SK-N-SH (cell line): ENCODE results near the gene DPEP3. TPM values are rescaled to one million over a fixed set of nuclear protein-coding genes. Genes with fewer than 3 reads are reported as not detected.

Experiments
- CTCF ChIA-PET: fragments of 300-600, 350-600 bp; formaldehyde crosslinking; extraction: SDS; loops from one replicate; lab custom pipeline; 2021; lab: Yijun Ruan, JAX
- POLR2A ChIA-PET: fragments of 350-600 bp; sonication (Branson Sonifier 250); formaldehyde crosslinking; extraction: SDS; loops from one replicate; lab custom pipeline; 2020; ENCODE audit warnings: antibody characterized with exemption, inconsistent platforms; lab: Yijun Ruan, JAX
- DNase-seq: peaks from one replicate; pipeline ENCODE4 v3.0.0; 2012
- H2AFZ ChIP-seq: fragments of 200-600 bp; sonication (generic); 2 replicates; pipeline ENCODE4 v1.8.1; 2016; ENCODE audit warnings: antibody characterized with exemption, mild to moderate bottlenecking, low read depth
- H3F3A ChIP-seq: fragments of 200-600 bp; sonication (generic); replicated peaks from 2 replicates; pipeline ENCODE3; 2016; ENCODE audit warnings: antibody characterized with exemption, mild to moderate bottlenecking; ENCODE audit not compliant: insufficient read depth
- H3K27ac ChIP-seq, 2 experiments: fragments of 200-500 bp in 1 of 2; fragments of 200-600 bp in 1 of 2; sonication (Bioruptor generic) in 1 of 2; sonication (generic), shearing (Covaris generic) in 1 of 2; 2 replicates each; pipeline versions ENCODE4 v1.5.1 to v1.6.1; 2014 to 2016; ENCODE audit warnings: low read depth in 2 of 2, inconsistent platforms in 1 of 2, low read length in 1 of 2, mild to moderate bottlenecking in 1 of 2, mixed read lengths in 1 of 2
- H3K27me3 ChIP-seq: fragments of 200-600 bp; sonication (generic), shearing (Covaris generic); 2 replicates; pipeline ENCODE4 v1.6.1; 2016; ENCODE audit warnings: mixed run types; ENCODE audit not compliant: insufficient read depth
- H3K36me3 ChIP-seq, 2 experiments: fragments of 200-500 bp in 1 of 2; fragments of 200-600 bp in 1 of 2; sonication (Bioruptor generic) in 1 of 2; sonication (generic) in 1 of 2; replicated peaks in 1 of 2; 2 replicates each; pipeline versions ENCODE3 to v1.5.1; 2014 to 2016; ENCODE audit warnings: low read length in 1 of 2, mild to moderate bottlenecking in 1 of 2; ENCODE audit not compliant: insufficient read depth in 2 of 2, control insufficient read depth in 1 of 2
- H3K4me1 ChIP-seq, 2 experiments: fragments of 200-500 bp in 1 of 2; fragments of 200-600 bp in 1 of 2; sonication (Bioruptor generic) in 1 of 2; sonication (generic), shearing (Covaris generic) in 1 of 2; 2 replicates each; pipeline versions ENCODE4 v1.5.1 to v1.6.1; 2014 to 2016; ENCODE audit warnings: low read depth in 1 of 2, low read length in 1 of 2, mixed run types in 1 of 2; ENCODE audit not compliant: insufficient read depth in 2 of 2, control insufficient read depth in 1 of 2
- H3K4me2 ChIP-seq: fragments of 200-600 bp; sonication (generic), shearing (Covaris generic); 2 replicates; pipeline ENCODE4 v1.6.1; 2017; ENCODE audit warnings: mixed run types
- H3K4me3 ChIP-seq, 2 experiments: fragments of 200-500 bp in 1 of 2; fragments of 200-600 bp in 1 of 2; sonication (Bioruptor generic) in 1 of 2; sonication (generic), shearing (Covaris generic) in 1 of 2; 2 replicates each; pipeline versions ENCODE4 v1.5.1 to v1.8.1; 2014 to 2016; ENCODE audit warnings: low read depth in 2 of 2, inconsistent platforms in 1 of 2, low read length in 1 of 2, mild to moderate bottlenecking in 1 of 2, mixed read lengths in 1 of 2, moderate library complexity in 1 of 2
- H3K79me2 ChIP-seq: fragments of 200-600 bp; sonication (generic); 2 replicates; pipeline ENCODE4 v1.8.1; 2017; ENCODE audit warnings: mild to moderate bottlenecking; ENCODE audit not compliant: insufficient read depth
- H3K9ac ChIP-seq: fragments of 200-600 bp; sonication (generic); 2 replicates; pipeline ENCODE4 v1.6.1; 2017; ENCODE audit warnings: mixed run types
- H3K9me2 ChIP-seq: fragments of 200-600 bp; sonication (generic); 2 replicates; pipeline ENCODE4 v1.6.1; 2017; ENCODE audit warnings: mixed run types
- H3K9me3 ChIP-seq: fragments of 200-600 bp; sonication (generic); 2 replicates; pipeline ENCODE4 v1.6.1; 2017; ENCODE audit warnings: mixed run types, mild to moderate bottlenecking, moderate library complexity
- H4K20me1 ChIP-seq: fragments of 200-600 bp; sonication (generic); 2 replicates; pipeline ENCODE4 v1.6.1; 2017; ENCODE audit warnings: mild to moderate bottlenecking, mixed run types; ENCODE audit not compliant: insufficient read depth
- CTCF ChIP-seq: fragments of 200-600 bp; sonication (generic); IDR thresholded peaks from 2 replicates; pipeline ENCODE4 v1.6.1; 2017; ENCODE audit warnings: antibody characterized with exemption, mild to moderate bottlenecking, moderate library complexity
- EP300 ChIP-seq, 2 experiments: IDR thresholded peaks; 2 replicates each; pipeline versions ENCODE4 v1.4.0 to v1.6.1; 2012; ENCODE audit warnings: borderline replicate concordance in 1 of 2, low read depth in 1 of 2, low read length in 1 of 2
- EZH2phosphoT487 ChIP-seq: fragments of 200-600 bp; sonication (generic); IDR thresholded peaks from 2 replicates; pipeline ENCODE4 v1.6.1; 2017; ENCODE audit warnings: low read depth, mixed run types, mild to moderate bottlenecking, antibody characterized with exemption, moderate library complexity, borderline replicate concordance
- FOSL2 ChIP-seq: IDR thresholded peaks from 2 replicates; pipeline ENCODE4 v1.4.0; 2012; ENCODE audit warnings: low read depth, mild to moderate bottlenecking, moderate library complexity, borderline replicate concordance
- FOXJ3 ChIP-seq: sonication (generic); formaldehyde crosslinking; IDR thresholded peaks from 2 replicates; pipeline ENCODE4 v1.5.1; 2020; ENCODE audit warnings: mild to moderate bottlenecking, missing genetic modification reagents
- IRF3 ChIP-seq: fragments of 150-350 bp; IDR thresholded peaks from 2 replicates; pipeline ENCODE4 v1.6.1; 2016; ENCODE audit warnings: mild to moderate bottlenecking, low read depth, low read length
- JUND ChIP-seq: IDR thresholded peaks from 2 replicates; pipeline ENCODE4 v1.4.0; 2012
- MAX ChIP-seq: IDR thresholded peaks from 2 replicates; pipeline ENCODE4 v1.4.0; 2012; ENCODE audit warnings: low read depth
- MXI1 ChIP-seq: IDR thresholded peaks from 2 replicates; pipeline ENCODE4 v1.6.1; 2012; ENCODE audit warnings: mild to moderate bottlenecking, low read depth, low read length, improper control_type of control experiment
- NFIC ChIP-seq: IDR thresholded peaks from 2 replicates; pipeline ENCODE4 v1.4.0; 2012; ENCODE audit warnings: borderline replicate concordance
- PBX3 ChIP-seq: IDR thresholded peaks from 2 replicates; pipeline ENCODE4; 2012
- SIN3A ChIP-seq: IDR thresholded peaks from 2 replicates; pipeline ENCODE4 v1.6.1; 2012; ENCODE audit warnings: low read depth, mild to moderate bottlenecking, low read length, moderate library complexity, borderline replicate concordance
- TAF1 ChIP-seq: IDR thresholded peaks from 2 replicates; pipeline ENCODE4 v1.6.1; 2012; ENCODE audit warnings: low read depth, mild to moderate bottlenecking, low read length, moderate library complexity, borderline replicate concordance
- TEAD4 ChIP-seq: IDR thresholded peaks from 2 replicates; pipeline ENCODE4 v1.4.0; 2012; ENCODE audit warnings: mild to moderate bottlenecking, borderline replicate concordance; ENCODE audit not compliant: insufficient read depth
- USF2 ChIP-seq: fragments of 150-350 bp; IDR thresholded peaks from 2 replicates; pipeline ENCODE4 v1.6.1; 2017; ENCODE audit warnings: antibody characterized with exemption, low read length, low read depth, borderline replicate concordance
- ZBTB33 ChIP-seq: IDR thresholded peaks from 2 replicates; pipeline ENCODE4 v1.4.0; 2012; ENCODE audit warnings: low read depth, borderline replicate concordance
- WGBS: methylation state at CpG from one replicate; pipeline ENCODE4 v1.1.6; 2017; ENCODE audit warnings: low lambda C conversion rate; 5-methylcytosine and 5-hydroxymethylcytosine counted together
- polyA plus RNA-seq, 3 experiments: library from polyadenylated mRNA; depleted of rRNA; stranded (reverse); fragments of >200 nt; gene quantifications; 2 replicates each; pipeline ENCODE4 v1.2.3, GENCODE V29; 2012

The DPEP3 gene
- polyA plus RNA-seq, 1 of the 3 experiments (the other 2 are of a cell fraction) = not detected

- H3K4me1 ChIP-seq = peaks cover 0 to 12% of the 10 kb centered on the region in 2 experiments; a peak in 1 of 4 replicates
- TF ChIP-seq TEAD4 = no peak
- no peak for TF ChIP-seq SIN3A
- TF ChIP-seq FOXJ3 (CRISPR knock-in tag) = no peak
- TF ChIP-seq TAF1 = no peak
- TF ChIP-seq EZH2phosphoT487 = no peak
- no peak for TF ChIP-seq USF2
- TF ChIP-seq FOSL2 = no peak
- no peak for TF ChIP-seq EP300 (IDR thresholded peaks at IDR 0.05; ENCODE audit: borderline replicate concordance in 1 of 2, low read depth in 1 of 2, low read length in 1 of 2)
- TF ChIP-seq NFIC = no peak
- no peak for TF ChIP-seq PBX3
- no peak for TF ChIP-seq ZBTB33
- no peak for TF ChIP-seq IRF3
- TF ChIP-seq MAX = no peak
- TF ChIP-seq JUND = no peak
- TF ChIP-seq CTCF = no peak
- no peak for TF ChIP-seq MXI1
- H3F3A ChIP-seq = no peaks in the 10 kb centered on the region
- no peak overlapping the region; a peak in 1 of 4 replicates for H3K27ac ChIP-seq
- 96% methylated on average over 15 of the region's 15 CpGs for WGBS
- no peak overlapping the region for H2AFZ ChIP-seq
- ChIA-PET POLR2A (interaction anchor here (1.5 to 1.7 kb wide), 2 partner anchors 12 to 18 kb away, joined by 3 to 5 read pairs; no protein-coding TSS in a partner anchor), CTCF (interaction anchor here (2.0 to 2.8 kb wide), 2 partner anchors 64 to 92 kb away, joined by 6 to 9 read pairs; no protein-coding TSS in a partner anchor)
- H3K9me3 ChIP-seq = no peaks in the 10 kb centered on the region
- H4K20me1 ChIP-seq = no peaks in the 10 kb centered on the region
- H3K36me3 ChIP-seq = peaks cover 0 to 76% of the 10 kb centered on the region in 2 experiments
- peaks cover 9% of the 10 kb centered on the region; the same call in 1 of the 2 replicates for H3K79me2 ChIP-seq
- no peak overlapping the region for H3K4me3 ChIP-seq
- no peaks in the 10 kb centered on the region for H3K27me3 ChIP-seq
- H3K9me2 ChIP-seq = no peaks in the 10 kb centered on the region
- no peak overlapping the region for H3K9ac ChIP-seq
- no peak overlapping the region for H3K4me2 ChIP-seq
- DNase-seq = no peak
These were observed 32.3 kb downstream of the DPEP3 start for GRCh38 chr16:67948015-67948414.
